Esophagus muscularis mucosa (tissue), 4 donors: ENCODE results near the gene DARS1. TPM values are rescaled to one million over a fixed set of nuclear protein-coding genes. Genes with fewer than 3 reads are reported as not detected.
"Not testable (repeated sequence)": the region's sequence is repeated elsewhere in the genome, so short reads cannot be mapped to it uniquely, and the experiment has no call there.

ENCODE experiments used
- DNase-seq: peaks from one replicate; pipeline ENCODE4 v3.0.0-alpha.2; 2017; ENCODE audit errors: extremely low spot score
- H3K27ac ChIP-seq, 4 donors: fragments of 200-600 bp; sonication (generic); replicated peaks in 1 of 4; 1 replicate in 3 of 4; 2 replicates in 1 of 4; pipeline ENCODE4 v1.5.1; 2016 to 2019; ENCODE audit warnings: mild to moderate bottlenecking in 1 of 4
- H3K27me3 ChIP-seq, 4 donors: fragments of 200-600 bp; sonication (generic); one replicate each; pipeline versions ENCODE4 v1.5.1 to v1.6.0; 2016 to 2019
- H3K36me3 ChIP-seq, 4 donors: fragments of 200-600 bp; sonication (generic); one replicate each; pipeline ENCODE4 v1.5.1; 2016 to 2019
- H3K4me1 ChIP-seq, 4 donors: fragments of 200-600 bp; sonication (generic); one replicate each; pipeline ENCODE4 v1.5.1; 2016 to 2019
- H3K4me3 ChIP-seq, 4 donors: fragments of 200-600 bp; sonication (generic); 1 replicate in 2 of 4; 2 replicates in 2 of 4; pipeline ENCODE4 v1.5.1; 2016 to 2019; ENCODE audit warnings: mild to moderate bottlenecking in 4 of 4, moderate library complexity in 1 of 4
- H3K9me3 ChIP-seq, 4 donors: fragments of 200-600 bp; sonication (generic); 1 replicate in 3 of 4; 2 replicates in 1 of 4; pipeline ENCODE4 v1.5.1; 2016 to 2019
- EP300 ChIP-seq: sonication (generic); formaldehyde crosslinking; IDR thresholded peaks from one replicate; pipeline ENCODE4 v1.6.1; 2017; ENCODE audit warnings: antibody characterized with exemption
- POLR2A ChIP-seq: fragments of 450-650 bp; IDR thresholded peaks from one replicate; pipeline ENCODE4 v1.6.1; 2017; ENCODE audit warnings: antibody characterized with exemption, moderate library complexity, mild to moderate bottlenecking, low read depth
- POLR2AphosphoS5 ChIP-seq, 2 donors: sonication (generic); formaldehyde crosslinking; IDR thresholded peaks; one replicate each; pipeline ENCODE4 v1.6.1; 2017; ENCODE audit warnings: antibody characterized with exemption in 2 of 2
- WGBS: methylation state at CpG from one replicate; pipeline ENCODE4 v1.1.5; 2018; 5-methylcytosine and 5-hydroxymethylcytosine counted together
- intact Hi-C: fragments of 100-400 bp; cut with DNase I; formaldehyde crosslinking; loops from one replicate; pipeline ENCODE4 v1.15.1; 2023
- total RNA-seq, 4 donors: library from RNA; depleted of rRNA; stranded (reverse); fragments of >200 nt; gene quantifications; one replicate each; pipeline versions ENCODE4 v1.1.0 to v1.2.1, GENCODE V29; 2016
- TF ChIP-seq, protein P1 (sequence below), 3 experiments: fragments of 200-600 bp in 2 of 3; fragments of 450-650 bp in 1 of 3; sonication (generic) in 2 of 3; IDR thresholded peaks; one replicate each; pipeline ENCODE4 v1.5.1; 2017 to 2019; ENCODE audit warnings: antibody characterized with exemption in 3 of 3, mild to moderate bottlenecking in 2 of 3, moderate library complexity in 1 of 3

Gene DARS1
- total RNA-seq, 4 donors from 2014 or later, result 98.8 to 129 (median 121) TPM

DNA sequence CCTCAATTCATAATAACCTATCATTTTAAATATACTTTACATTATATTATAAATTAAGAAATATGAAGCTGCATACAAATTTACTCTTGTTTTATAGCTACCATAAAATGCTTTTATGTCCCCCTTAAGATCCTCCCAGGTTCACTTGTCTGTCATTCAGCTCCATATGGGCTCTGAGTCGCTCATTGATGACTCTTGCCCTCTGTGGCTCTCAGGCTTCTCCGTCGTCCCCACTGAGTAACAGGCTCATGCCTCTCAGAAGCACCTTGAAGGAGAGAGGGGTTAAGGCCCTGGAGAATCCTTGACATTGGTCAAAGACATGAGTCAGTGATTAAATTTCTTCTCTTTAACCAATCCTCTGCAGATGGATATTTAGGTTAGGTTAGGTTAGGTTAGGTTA lies 103.0 kb downstream of the DARS1 start:
- TF ChIP-seq POLR2AphosphoS5 (IDR thresholded peaks at IDR 0.05), result no peak
- TF ChIP-seq EP300, result no peak
- TF ChIP-seq, protein P1, sequence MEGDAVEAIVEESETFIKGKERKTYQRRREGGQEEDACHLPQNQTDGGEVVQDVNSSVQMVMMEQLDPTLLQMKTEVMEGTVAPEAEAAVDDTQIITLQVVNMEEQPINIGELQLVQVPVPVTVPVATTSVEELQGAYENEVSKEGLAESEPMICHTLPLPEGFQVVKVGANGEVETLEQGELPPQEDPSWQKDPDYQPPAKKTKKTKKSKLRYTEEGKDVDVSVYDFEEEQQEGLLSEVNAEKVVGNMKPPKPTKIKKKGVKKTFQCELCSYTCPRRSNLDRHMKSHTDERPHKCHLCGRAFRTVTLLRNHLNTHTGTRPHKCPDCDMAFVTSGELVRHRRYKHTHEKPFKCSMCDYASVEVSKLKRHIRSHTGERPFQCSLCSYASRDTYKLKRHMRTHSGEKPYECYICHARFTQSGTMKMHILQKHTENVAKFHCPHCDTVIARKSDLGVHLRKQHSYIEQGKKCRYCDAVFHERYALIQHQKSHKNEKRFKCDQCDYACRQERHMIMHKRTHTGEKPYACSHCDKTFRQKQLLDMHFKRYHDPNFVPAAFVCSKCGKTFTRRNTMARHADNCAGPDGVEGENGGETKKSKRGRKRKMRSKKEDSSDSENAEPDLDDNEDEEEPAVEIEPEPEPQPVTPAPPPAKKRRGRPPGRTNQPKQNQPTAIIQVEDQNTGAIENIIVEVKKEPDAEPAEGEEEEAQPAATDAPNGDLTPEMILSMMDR (IDR thresholded peaks at IDR 0.05), result no peak
- TF ChIP-seq POLR2A, result no peak
- Histone ChIP-seq H3K9me3 (no peaks in the 10 kb centered on the region), H3K27ac (no peak overlapping the region), H3K4me3 (no peak overlapping the region), H3K4me1 (no peaks in the 10 kb centered on the region), H3K36me3 (no peaks in the 10 kb centered on the region), H3K27me3 (no peaks in the 10 kb centered on the region)
- DNase-seq, result no peak
- 81% methylated on average over 3 of the region's 3 CpGs for WGBS
- intact Hi-C loops, result no loop called here

DNA sequence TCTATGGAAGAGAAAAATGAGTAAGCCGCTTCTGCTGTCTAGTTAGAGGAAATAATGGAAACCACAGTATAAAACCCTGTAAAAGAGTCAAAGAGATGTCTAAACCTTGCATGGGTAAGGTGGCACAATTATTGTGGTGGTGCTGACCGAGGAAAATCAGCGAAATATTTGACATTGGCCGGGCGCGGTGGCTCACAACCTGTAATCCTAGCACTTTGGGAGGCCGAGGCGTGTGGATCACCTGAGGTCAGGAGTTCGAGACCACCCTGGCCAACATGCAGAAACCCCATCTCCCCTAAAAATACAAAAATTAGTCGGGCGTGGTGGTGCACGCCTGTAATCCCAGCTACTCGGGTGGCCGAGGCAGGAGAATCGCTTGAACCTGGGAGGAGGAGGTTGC lies 108.7 kb downstream of the DARS1 start:
- intact Hi-C loops, result loop anchor here (10.0 kb wide), 1 partner anchor 132 kb away; the partner anchor contains the start of gene UBXN4
- DNase-seq, H3K9me3 ChIP-seq, H3K27me3 ChIP-seq, H3K36me3 ChIP-seq: not testable (repeated sequence)
- Histone ChIP-seq H3K4me3 (peak overlapping the region; percentile 73 to 82 (median 76)), H3K27ac (peak overlapping the region; percentile 34 to 92 (median 85)), H3K4me1 (peaks cover 13 to 21% (median 16%) of the 10 kb centered on the region in 4 donors)
- 85% methylated on average over 15 of the region's 15 CpGs for WGBS

DNA sequence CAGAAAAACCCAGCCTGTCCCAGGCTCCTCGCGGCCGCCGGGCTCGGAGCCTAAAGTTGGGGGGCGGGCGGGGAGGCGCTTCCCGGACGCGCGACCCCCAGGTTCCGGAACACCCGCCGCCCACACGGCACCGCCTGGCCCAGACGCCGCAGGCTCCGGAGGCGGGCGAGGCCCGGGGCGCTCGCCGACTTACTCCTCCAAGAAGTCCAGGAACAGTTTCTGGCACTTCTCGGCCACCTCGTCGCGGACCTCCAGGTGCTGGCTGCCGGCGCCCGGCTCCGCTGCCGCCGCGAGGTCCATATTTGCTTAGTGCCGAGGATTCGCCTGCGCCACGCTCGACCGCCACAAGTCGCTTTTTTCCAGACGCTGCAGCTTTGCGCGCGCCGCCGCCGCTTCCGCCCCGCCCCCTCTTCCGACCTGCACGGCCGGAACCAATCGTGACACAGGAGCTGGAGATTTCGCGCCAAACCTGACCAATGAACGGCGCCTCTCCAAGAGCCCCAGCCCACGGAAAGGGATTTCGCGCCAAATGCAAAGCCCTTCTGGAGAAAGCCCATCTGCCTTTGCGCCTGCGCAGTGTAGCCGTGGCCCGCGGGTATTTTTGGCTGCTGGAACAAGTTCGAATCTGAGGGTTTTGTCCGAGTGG lies 109.2 kb downstream of the DARS1 start, which contains the start of gene MCM6:
TSS of gene MCM6 (minus strand) at position 378 of the 646 bp plus-strand sequence. CDS start at position 300, 78 bp downstream.
- intact Hi-C loops, result loop anchor here (10.0 kb wide), 1 partner anchor 131 kb away; the partner anchor contains the start of gene UBXN4
- no peaks in the 10 kb centered on the region for H3K9me3 ChIP-seq
- no peaks in the 10 kb centered on the region for H3K27me3 ChIP-seq
- TF ChIP-seq EP300 (no peak), POLR2A (no peak), POLR2AphosphoS5 (IDR thresholded peaks at IDR 0.05) (peak; percentile 68 to 85)
- TF ChIP-seq, protein P1 (IDR thresholded peaks at IDR 0.05), result peak in 2 of 3 experiments; percentile 23 to 44
- peaks cover 0 to 11% (median 6%) of the 10 kb centered on the region in 4 donors for H3K36me3 ChIP-seq
- peak; percentile 99 for DNase-seq
- WGBS, result 4% methylated on average over 7 of the region's 71 CpGs
- peak within 1 kb of the TSS; percentile 83 to 92 (median 88) for H3K27ac ChIP-seq
- H3K4me3 ChIP-seq, result peak within 1 kb of the TSS; percentile 73 to 82 (median 76)
- H3K4me1 ChIP-seq, result peaks cover 13 to 21% (median 16%) of the 10 kb centered on the region in 4 donors

DNA sequence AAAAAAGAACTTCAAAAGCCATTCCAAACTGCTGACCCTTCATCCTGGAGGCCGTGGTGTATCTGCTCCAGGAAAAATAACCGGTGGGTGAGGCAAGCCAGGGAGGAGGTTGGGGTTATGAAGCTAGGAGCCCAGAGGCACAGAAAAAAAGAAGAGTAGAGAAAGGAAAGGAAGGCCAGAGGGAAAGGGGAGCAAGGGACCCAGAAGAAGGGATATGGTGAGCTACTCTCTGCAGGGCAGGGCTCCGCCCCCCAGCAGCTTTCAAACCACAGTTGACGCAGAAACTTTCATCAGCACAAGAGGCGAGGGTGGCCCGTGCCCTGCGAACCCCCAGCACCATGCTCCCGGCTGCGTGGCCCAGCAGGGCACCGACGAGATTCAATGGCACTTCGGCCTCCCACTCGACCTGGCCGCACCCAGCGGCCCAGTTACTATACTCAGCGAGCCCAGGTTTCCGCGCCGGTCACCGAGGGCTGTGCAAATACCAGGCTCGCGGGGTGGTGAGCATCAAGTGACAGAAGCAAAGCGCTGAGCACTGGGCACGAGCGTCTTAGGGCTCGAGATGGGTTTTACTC lies 109.8 kb downstream of the DARS1 start:
- Histone ChIP-seq H3K9me3 (no peaks in the 10 kb centered on the region), H3K27me3 (no peaks in the 10 kb centered on the region), H3K36me3 (peaks cover 0 to 17% (median 10%) of the 10 kb centered on the region in 4 donors), H3K4me3 (peak overlapping the region; percentile 73 to 82 (median 76)), H3K27ac (peak overlapping the region; percentile 83 to 92 (median 88)), H3K4me1 (peaks cover 13 to 21% (median 16%) of the 10 kb centered on the region in 4 donors)
- intact Hi-C loops, result loop anchor here (10.0 kb wide), 1 partner anchor 131 kb away; the partner anchor contains the start of gene UBXN4
- WGBS, result 10% methylated on average over 4 of the region's 26 CpGs
- DNase-seq, result no peak
- TF ChIP-seq, protein P1 (IDR thresholded peaks at IDR 0.05), result no peak
- TF ChIP-seq POLR2AphosphoS5 (IDR thresholded peaks at IDR 0.05), result peak in 1 of 2 donors; percentile 11

DNA sequence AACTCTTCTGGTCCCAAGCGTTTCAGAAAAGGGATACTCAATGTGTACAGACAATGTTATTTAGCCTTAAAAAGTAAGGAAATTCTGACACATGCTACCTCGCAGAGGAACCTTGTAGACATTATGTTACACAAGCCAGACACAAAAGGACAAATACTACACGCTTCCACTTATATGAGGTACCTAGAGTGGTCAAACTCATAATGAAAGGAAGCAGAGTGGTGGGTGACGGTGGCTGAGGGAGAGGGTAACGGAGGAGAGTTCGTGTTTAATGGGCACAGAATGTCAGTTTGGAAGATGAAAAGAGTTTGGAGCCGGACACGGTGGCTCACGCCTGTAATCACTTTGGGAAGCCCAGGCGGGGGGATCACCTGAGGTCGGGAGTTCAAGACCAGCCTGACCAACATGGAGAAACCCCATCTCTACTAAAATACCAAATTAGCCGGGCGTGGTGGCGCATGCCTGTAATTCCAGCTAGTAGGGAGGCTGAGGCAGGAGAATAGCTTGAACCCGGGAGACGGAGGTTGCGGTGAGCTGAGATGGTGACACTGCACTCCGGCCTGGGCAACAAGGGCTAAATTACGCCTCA lies 110.6 kb downstream of the DARS1 start:
- DNase-seq, result no peak
- no peaks in the 10 kb centered on the region for H3K27me3 ChIP-seq
- 82% methylated on average over 19 of the region's 19 CpGs for WGBS
- H3K4me3 ChIP-seq, result peak overlapping the region in 3 of 4 donors; percentile 73 to 82 (median 78)
- H3K27ac ChIP-seq, result peak overlapping the region in 1 of 4 donors; percentile 92
- peaks cover 13 to 21% (median 16%) of the 10 kb centered on the region in 4 donors for H3K4me1 ChIP-seq
- no peak for TF ChIP-seq POLR2AphosphoS5 (IDR thresholded peaks at IDR 0.05)
- TF ChIP-seq EP300, result no peak
- TF ChIP-seq, protein P1 (IDR thresholded peaks at IDR 0.05), result no peak
- no peak for TF ChIP-seq POLR2A
- no peaks in the 10 kb centered on the region for H3K9me3 ChIP-seq
- H3K36me3 ChIP-seq, result peaks cover 0 to 24% (median 15%) of the 10 kb centered on the region in 4 donors
- intact Hi-C loops, result loop anchor here (10.0 kb wide), 1 partner anchor 130 kb away; the partner anchor contains the start of gene UBXN4
